ENCODE measurements around the gene KRT23. TPM values are rescaled to one million over a fixed set of nuclear protein-coding genes. Genes with fewer than 3 reads are reported as not detected.

KRT23 gene
- total RNA-seq, 1 experiment from 2014 or later: not detected

DNA sequence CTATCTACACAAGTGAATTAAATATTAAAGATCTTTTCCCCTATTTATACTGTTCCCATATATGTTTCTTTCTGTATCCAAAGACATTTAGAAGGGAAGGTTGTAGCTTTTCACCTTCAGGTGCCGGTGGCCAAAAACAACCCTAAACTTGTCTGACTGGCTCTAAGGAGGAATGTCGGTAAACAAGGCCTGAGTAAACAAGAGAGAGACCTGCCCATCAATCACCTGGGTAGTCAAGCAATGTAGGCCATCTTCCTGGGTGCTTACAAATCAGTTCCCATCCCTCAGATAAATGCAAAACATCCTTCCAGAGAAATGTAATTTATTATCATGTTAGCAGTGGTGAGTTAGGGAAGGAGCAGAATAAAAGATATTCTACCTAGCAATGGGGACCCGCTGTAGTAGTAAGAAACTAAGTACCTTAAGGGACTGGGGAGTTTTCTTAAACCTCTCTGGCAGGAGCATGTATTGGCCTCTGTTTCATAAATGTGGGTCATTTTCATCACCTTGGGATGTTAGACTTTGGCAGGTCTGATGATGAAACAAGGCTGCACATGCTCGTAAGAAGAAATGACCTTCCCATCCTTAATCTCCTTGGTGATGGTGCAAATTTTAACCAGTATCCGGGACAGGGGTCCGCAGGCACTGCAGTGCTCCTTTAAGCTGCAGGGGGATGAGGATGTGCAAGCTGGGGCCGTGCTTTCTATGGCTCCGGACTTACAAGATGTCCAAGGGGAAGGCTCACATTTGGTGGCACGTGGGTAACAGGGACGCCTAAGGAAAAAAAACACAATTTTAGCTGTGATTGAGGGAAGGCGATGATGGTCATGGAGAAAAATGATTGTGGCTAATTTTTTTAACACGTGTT is 20.9 kb upstream of the KRT23 start:
- H3K4me1 ChIP-seq (ENCODE audit: insufficient read depth, low read length): peaks cover 9% of the 10 kb centered on the region; the same call in 1 of the 2 replicates
- no peak for DNase-seq
- no peaks in the 10 kb centered on the region for H3K79me2 ChIP-seq (ENCODE audit: insufficient read depth, low read length)
- no peak overlapping the region for H2BK20ac ChIP-seq (ENCODE audit: low read depth, low read length, poor library complexity, severe bottlenecking)
- Mint-ChIP-seq H3K9me3 (no peaks in the 10 kb centered on the region), H3K27me3 (ENCODE audit: low read depth) (no peaks in the 10 kb centered on the region; the same call in none of the 2 replicates), H3K4me3 (no peak overlapping the region), H3K4me1 (peaks cover 27 to 29% of the 10 kb centered on the region in 2 experiments), H3K36me3 (ENCODE audit: insufficient read depth in 1 of 3, low read depth in 3 of 3) (no peaks in the 10 kb centered on the region), H3K27ac (peak overlapping the region in 2 of 3 experiments; percentile 12 to 32; a peak in 1 of 7 replicates)
- no peak overlapping the region for H3K23ac ChIP-seq (ENCODE audit: insufficient read length, low read depth, low read length)
- H2AK5ac ChIP-seq (ENCODE audit: insufficient read length, low read length): no peak overlapping the region
- no peak overlapping the region for H4K91ac ChIP-seq (ENCODE audit: insufficient read length, low read depth, low read length)
- H2BK120ac ChIP-seq (ENCODE audit: low read depth, low read length, poor library complexity, severe bottlenecking): no peak overlapping the region
- H3T11ph ChIP-seq (ENCODE audit: low read length): no peak overlapping the region
- no peak overlapping the region for H3K56ac ChIP-seq (ENCODE audit: insufficient read length, low read depth, low read length)
- no peak overlapping the region for H2BK5ac ChIP-seq (ENCODE audit: insufficient read length, low read length)
- H3K18ac ChIP-seq (ENCODE audit: insufficient read length, low read depth, low read length): peak overlapping the region; percentile 27
- H4K5ac ChIP-seq (ENCODE audit: insufficient read length, low read depth, low read length): peak overlapping the region; percentile 19
- no peak overlapping the region for H2AFZ ChIP-seq (ENCODE audit: low read length)
- H2BK12ac ChIP-seq (ENCODE audit: insufficient read length, low read depth, low read length): no peak overlapping the region
- no peak overlapping the region for H4K8ac ChIP-seq (replicated peaks; ENCODE audit: insufficient read length, low read depth, low read length)
- no peaks in the 10 kb centered on the region for H3K27me3 ChIP-seq (ENCODE audit: insufficient read depth, low read length)
- H3K4me2 ChIP-seq (ENCODE audit: insufficient read depth, insufficient read length, low read length): no peak overlapping the region
- no peak overlapping the region for H3K27ac ChIP-seq (ENCODE audit: insufficient read length, low read depth, low read length)
- H3K9me3 ChIP-seq (ENCODE audit: control insufficient read depth, low read depth, low read length): no peaks in the 10 kb centered on the region
- H3K79me1 ChIP-seq (ENCODE audit: insufficient read depth, low read depth, low read length, poor library complexity, severe bottlenecking): no peaks in the 10 kb centered on the region
- no peak overlapping the region for H3K9ac ChIP-seq (ENCODE audit: extremely low read depth, insufficient read length, low read length)
- no CpG with 5 or more reads among the region's 12 CpGs for WGBS (ENCODE audit: extremely low coverage, insufficient read length, low lambda C conversion rate)
- H3K4ac ChIP-seq (ENCODE audit: low read depth, low read length): no peak overlapping the region
- H4K20me1 ChIP-seq (ENCODE audit: control insufficient read depth, insufficient read depth, insufficient read length): no peaks in the 10 kb centered on the region
- no peak overlapping the region for H2BK15ac ChIP-seq (ENCODE audit: low read depth, low read length)
- no peak overlapping the region for H3K14ac ChIP-seq (ENCODE audit: insufficient read depth, low read length)
- H3K23me2 ChIP-seq (ENCODE audit: insufficient read length, low read depth, low read length, poor library complexity, severe bottlenecking): no peaks in the 10 kb centered on the region
- TF ChIP-seq, protein P1, sequence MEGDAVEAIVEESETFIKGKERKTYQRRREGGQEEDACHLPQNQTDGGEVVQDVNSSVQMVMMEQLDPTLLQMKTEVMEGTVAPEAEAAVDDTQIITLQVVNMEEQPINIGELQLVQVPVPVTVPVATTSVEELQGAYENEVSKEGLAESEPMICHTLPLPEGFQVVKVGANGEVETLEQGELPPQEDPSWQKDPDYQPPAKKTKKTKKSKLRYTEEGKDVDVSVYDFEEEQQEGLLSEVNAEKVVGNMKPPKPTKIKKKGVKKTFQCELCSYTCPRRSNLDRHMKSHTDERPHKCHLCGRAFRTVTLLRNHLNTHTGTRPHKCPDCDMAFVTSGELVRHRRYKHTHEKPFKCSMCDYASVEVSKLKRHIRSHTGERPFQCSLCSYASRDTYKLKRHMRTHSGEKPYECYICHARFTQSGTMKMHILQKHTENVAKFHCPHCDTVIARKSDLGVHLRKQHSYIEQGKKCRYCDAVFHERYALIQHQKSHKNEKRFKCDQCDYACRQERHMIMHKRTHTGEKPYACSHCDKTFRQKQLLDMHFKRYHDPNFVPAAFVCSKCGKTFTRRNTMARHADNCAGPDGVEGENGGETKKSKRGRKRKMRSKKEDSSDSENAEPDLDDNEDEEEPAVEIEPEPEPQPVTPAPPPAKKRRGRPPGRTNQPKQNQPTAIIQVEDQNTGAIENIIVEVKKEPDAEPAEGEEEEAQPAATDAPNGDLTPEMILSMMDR (conservative IDR thresholded peaks at IDR 0.05): no peak

Data from H9 (cell line).